DMS53 treated with DMSO at 0.1 percent for 48 hours (cell line): ENCODE measurements around the gene SLC6A7.
"Not testable (repeated sequence)": the region's sequence is repeated elsewhere in the genome, so short reads cannot be mapped to it uniquely, and the experiment has no call there.

Source experiments
- DNase-seq: peaks from one replicate; lab custom pipeline; 2025; ENCODE audit not compliant: unreplicated experiment; lab: John Stamatoyannopoulos, UW

Gene SLC6A7

GRCh38 chr5:150215979-150216944, 26.4 kb downstream of the SLC6A7 start:
- no peak for DNase-seq

- DNase-seq = no peak
These were observed 27.2 kb downstream of the SLC6A7 start for GRCh38 chr5:150217038-150217437.

- peak; percentile 67 for DNase-seq
These were observed 28.2 kb downstream of the SLC6A7 start for GRCh38 chr5:150217873-150218692.

- no peak for DNase-seq
These were observed 28.8 kb downstream of the SLC6A7 start for GRCh38 chr5:150218693-150219035.

- DNase-seq = no peak
These were observed 29.3 kb downstream of the SLC6A7 start for GRCh38 chr5:150219142-150219541.

- DNase-seq = no peak
These were observed 30.0 kb downstream of the SLC6A7 start for GRCh38 chr5:150219861-150220260.

GRCh38 chr5:150221471-150221870, 31.6 kb downstream of the SLC6A7 start:
- no peak for DNase-seq

GRCh38 chr5:150222906-150223305, 33.0 kb downstream of the SLC6A7 start:
- no peak for DNase-seq

- DNase-seq = no peak
These were observed 33.6 kb downstream of the SLC6A7 start for GRCh38 chr5:150223474-150223873.

- no peak for DNase-seq
These were observed 34.7 kb downstream of the SLC6A7 start for GRCh38 chr5:150224483-150225027.

GRCh38 chr5:150227036-150227435, 37.2 kb downstream of the SLC6A7 start:
- DNase-seq = no peak

- no peak for DNase-seq
These were observed 37.9 kb downstream of the SLC6A7 start for GRCh38 chr5:150227606-150228273.

GRCh38 chr5:150229571-150229970, 39.7 kb downstream of the SLC6A7 start:
- no peak for DNase-seq

GRCh38 chr5:150230842-150231241, 41.0 kb downstream of the SLC6A7 start:
- no peak for DNase-seq

- DNase-seq = not testable (repeated sequence)
These were observed 43.8 kb downstream of the SLC6A7 start for GRCh38 chr5:150233706-150234105.

- no peak for DNase-seq
These were observed 45.0 kb downstream of the SLC6A7 start for GRCh38 chr5:150234576-150235499.

- DNase-seq = no peak
These were observed 45.6 kb downstream of the SLC6A7 start for GRCh38 chr5:150235500-150235854.

GRCh38 chr5:150236313-150236712, 46.5 kb downstream of the SLC6A7 start:
- DNase-seq = no peak

- DNase-seq = no peak
These were observed 47.3 kb downstream of the SLC6A7 start for GRCh38 chr5:150236981-150237754.
